Measurements from ENCODE around the gene PPCS.
"Not testable (repeated sequence)": the region's sequence is repeated elsewhere in the genome, so short reads cannot be mapped to it uniquely, and the experiment has no call there.

- not testable (repeated sequence) for TF ChIP-seq YY1 (IDR thresholded peaks at IDR 0.05; ENCODE audit: insufficient read depth, insufficient read length); ZNF274 (IDR thresholded peaks at IDR 0.05; ENCODE audit: low read depth, low read length); SUZ12 (IDR thresholded peaks at IDR 0.05; ENCODE audit: extremely low read depth, insufficient read depth, insufficient read length)
These were observed 21.0 kb downstream of the PPCS start for GRCh38 chr1:42477354-42477753.

All from NT2/D1 (cell line).